ENCODE results near the gene TBC1D22A.

- no peak for TF ChIP-seq EZH2 (IDR thresholded peaks at IDR 0.05; ENCODE audit: low read length)
- no peak for TF ChIP-seq CTCF (optimal IDR thresholded peaks at IDR 0.05 in 1 of 3, IDR thresholded peaks at IDR 0.05 in 1 of 3, conservative IDR thresholded peaks at IDR 0.05 in 1 of 3; ENCODE audit: extremely low read depth in 1 of 3, insufficient read depth in 2 of 3, low read length in 3 of 3)
Observed at GRCh38 chr22:47192651-47193437, 430.4 kb downstream of the TBC1D22A start.

Data from keratinocyte (primary cell).